Hindlimb muscle (tissue), 1 donor: ENCODE results near the gene SPEM2. TPM values are rescaled to one million over a fixed set of nuclear protein-coding genes. Genes with fewer than 3 reads are reported as not detected.

ENCODE experiments used
- DNase-seq: peaks from one replicate; pipeline ENCODE4 v3.0.0-alpha.2; 2013
- polyA plus RNA-seq: library from polyadenylated mRNA; unstranded; fragments of 120-200 nt; gene quantifications from one replicate; pipeline ENCODE4 v1.2.1, GENCODE V29; 2013; ENCODE audit not compliant: insufficient read length

The SPEM2 gene
- not detected for polyA plus RNA-seq

- DNase-seq, result no peak
Measured at GRCh38 chr17:7425316-7425715, at the start of gene SPEM2. TSS of gene SPEM2 (plus strand) at chr17:7425616. CDS start at chr17:7425689, 73 bp downstream.

GRCh38 chr17:7379134-7379533 lies 46.3 kb upstream of the SPEM2 start:
- no peak for DNase-seq

GRCh38 chr17:7380321-7380720 lies 45.1 kb upstream of the SPEM2 start:
- DNase-seq, result no peak

- DNase-seq, result no peak
Measured at GRCh38 chr17:7380855-7381683, 44.3 kb upstream of the SPEM2 start, which contains the start of gene TNK1. TSS of gene TNK1 (plus strand) at chr17:7381089. CDS start at chr17:7382927, 1,838 bp downstream.

GRCh38 chr17:7382901-7383300 lies 42.5 kb upstream of the SPEM2 start:
- no peak for DNase-seq

GRCh38 chr17:7383371-7383741 lies 42.1 kb upstream of the SPEM2 start:
- DNase-seq, result no peak

GRCh38 chr17:7383742-7384488 lies 41.5 kb upstream of the SPEM2 start:
- DNase-seq, result no peak

GRCh38 chr17:7384489-7385081 lies 40.8 kb upstream of the SPEM2 start:
- DNase-seq, result no peak

- no peak for DNase-seq
Measured at GRCh38 chr17:7388856-7389255, 36.6 kb upstream of the SPEM2 start.

GRCh38 chr17:7389924-7390910 lies 35.2 kb upstream of the SPEM2 start:
- DNase-seq, result no peak

- no peak for DNase-seq
Measured at GRCh38 chr17:7391307-7391706, 34.1 kb upstream of the SPEM2 start.

- DNase-seq, result no peak
Measured at GRCh38 chr17:7392696-7393612, 32.5 kb upstream of the SPEM2 start.

GRCh38 chr17:7393613-7394451 lies 31.6 kb upstream of the SPEM2 start:
- no peak for DNase-seq

- DNase-seq, result peak; percentile 86
Measured at GRCh38 chr17:7394452-7395191, 30.8 kb upstream of the SPEM2 start, which contains the start of gene PLSCR3. TSS of gene PLSCR3 (minus strand) at chr17:7394525. CDS start at chr17:7394110, 415 bp downstream.

- DNase-seq, result no peak
Measured at GRCh38 chr17:7396147-7396546, 29.3 kb upstream of the SPEM2 start.

GRCh38 chr17:7398612-7399011 lies 26.8 kb upstream of the SPEM2 start:
- DNase-seq, result no peak

- DNase-seq, result no peak
Measured at GRCh38 chr17:7403043-7403726, 22.2 kb upstream of the SPEM2 start.

GRCh38 chr17:7403727-7403976 lies 21.8 kb upstream of the SPEM2 start:
- no peak for DNase-seq
